AG04449 (cell line): ENCODE data around the gene AIRE.

Source experiments
- CTCF ChIA-PET: fragments of 350-600 bp; formaldehyde crosslinking; extraction: SDS; loops from one replicate; lab custom pipeline; 2021; ENCODE audit warnings: antibody characterized with exemption; lab: Yijun Ruan, JAX
- POLR2A ChIA-PET: fragments of 400-600, 350-600 bp; formaldehyde crosslinking; extraction: SDS; loops from one replicate; lab custom pipeline; 2020; ENCODE audit warnings: antibody characterized with exemption, inconsistent platforms; lab: Yijun Ruan, JAX
- DNase-seq: peaks from one replicate; pipeline ENCODE4 v3.0.0-alpha.2; 2010; ENCODE audit warnings: low read depth, low spot score
- H3K4me3 ChIP-seq: 2 replicates; pipeline ENCODE4 v1.5.1; 2011; ENCODE audit warnings: low read depth, mild to moderate bottlenecking, control low read depth, low read length
- TF ChIP-seq, protein P1 (sequence below): IDR thresholded peaks from one replicate; pipeline ENCODE4 v1.5.1; 2011; ENCODE audit warnings: mild to moderate bottlenecking, moderate library complexity, low read length, control low read depth, inconsistent platforms; ENCODE audit not compliant: insufficient read depth; ENCODE audit errors: missing control alignments

Gene AIRE

DNA sequence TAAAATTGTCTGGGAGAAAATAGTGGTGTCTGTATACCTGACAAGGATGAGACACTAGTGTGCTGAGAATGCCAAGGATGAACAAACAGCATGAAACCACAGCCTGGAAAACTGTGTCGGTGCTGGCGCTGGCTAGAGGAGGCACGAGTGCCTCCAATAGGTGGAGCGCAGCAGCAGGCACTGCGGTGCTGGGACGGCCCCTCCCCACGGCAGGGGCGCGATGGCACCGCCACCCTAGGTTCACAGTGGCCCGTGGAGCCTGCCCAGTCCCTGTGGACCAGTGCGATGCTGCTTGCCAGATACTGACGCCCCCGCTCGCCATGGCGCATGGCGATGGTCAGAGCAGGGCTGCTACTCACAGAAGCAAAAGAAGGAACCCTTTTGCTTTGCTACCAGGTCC, 46.7 kb downstream of the AIRE start:
- POLR2A ChIA-PET, result no interaction called here

DNA sequence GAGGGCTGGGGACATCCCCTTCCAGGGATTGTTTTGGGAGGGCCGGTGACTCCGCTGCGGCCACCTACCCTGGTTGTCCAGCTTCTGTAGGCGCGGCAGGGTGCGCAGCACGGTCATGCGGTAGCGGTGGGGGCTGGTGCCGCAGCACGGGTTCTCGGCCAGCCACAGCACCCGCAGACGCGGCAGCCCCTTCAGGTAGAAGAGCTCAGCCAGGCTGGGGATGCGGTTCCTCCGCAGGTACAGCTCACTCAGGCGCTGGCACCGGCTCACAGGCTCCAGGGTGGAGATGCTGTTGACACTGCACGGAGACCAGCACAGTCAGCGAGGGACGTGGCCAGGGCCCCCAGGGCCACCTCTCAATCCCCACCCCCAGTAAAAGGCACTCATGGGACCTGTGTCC, 47.3 kb downstream of the AIRE start:
- no peak overlapping the region for H3K4me3 ChIP-seq
- no peak for DNase-seq
- ChIA-PET CTCF (no interaction called here), POLR2A (no interaction called here)
- TF ChIP-seq, protein P1, sequence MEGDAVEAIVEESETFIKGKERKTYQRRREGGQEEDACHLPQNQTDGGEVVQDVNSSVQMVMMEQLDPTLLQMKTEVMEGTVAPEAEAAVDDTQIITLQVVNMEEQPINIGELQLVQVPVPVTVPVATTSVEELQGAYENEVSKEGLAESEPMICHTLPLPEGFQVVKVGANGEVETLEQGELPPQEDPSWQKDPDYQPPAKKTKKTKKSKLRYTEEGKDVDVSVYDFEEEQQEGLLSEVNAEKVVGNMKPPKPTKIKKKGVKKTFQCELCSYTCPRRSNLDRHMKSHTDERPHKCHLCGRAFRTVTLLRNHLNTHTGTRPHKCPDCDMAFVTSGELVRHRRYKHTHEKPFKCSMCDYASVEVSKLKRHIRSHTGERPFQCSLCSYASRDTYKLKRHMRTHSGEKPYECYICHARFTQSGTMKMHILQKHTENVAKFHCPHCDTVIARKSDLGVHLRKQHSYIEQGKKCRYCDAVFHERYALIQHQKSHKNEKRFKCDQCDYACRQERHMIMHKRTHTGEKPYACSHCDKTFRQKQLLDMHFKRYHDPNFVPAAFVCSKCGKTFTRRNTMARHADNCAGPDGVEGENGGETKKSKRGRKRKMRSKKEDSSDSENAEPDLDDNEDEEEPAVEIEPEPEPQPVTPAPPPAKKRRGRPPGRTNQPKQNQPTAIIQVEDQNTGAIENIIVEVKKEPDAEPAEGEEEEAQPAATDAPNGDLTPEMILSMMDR, result no peak

More for the DNA sequence above, 46.7 kb downstream of the AIRE start:
- CTCF ChIA-PET, result no interaction called here
- H3K4me3 ChIP-seq, result no peak overlapping the region
- DNase-seq, result no peak
- TF ChIP-seq, protein P1, result no peak

DNA sequence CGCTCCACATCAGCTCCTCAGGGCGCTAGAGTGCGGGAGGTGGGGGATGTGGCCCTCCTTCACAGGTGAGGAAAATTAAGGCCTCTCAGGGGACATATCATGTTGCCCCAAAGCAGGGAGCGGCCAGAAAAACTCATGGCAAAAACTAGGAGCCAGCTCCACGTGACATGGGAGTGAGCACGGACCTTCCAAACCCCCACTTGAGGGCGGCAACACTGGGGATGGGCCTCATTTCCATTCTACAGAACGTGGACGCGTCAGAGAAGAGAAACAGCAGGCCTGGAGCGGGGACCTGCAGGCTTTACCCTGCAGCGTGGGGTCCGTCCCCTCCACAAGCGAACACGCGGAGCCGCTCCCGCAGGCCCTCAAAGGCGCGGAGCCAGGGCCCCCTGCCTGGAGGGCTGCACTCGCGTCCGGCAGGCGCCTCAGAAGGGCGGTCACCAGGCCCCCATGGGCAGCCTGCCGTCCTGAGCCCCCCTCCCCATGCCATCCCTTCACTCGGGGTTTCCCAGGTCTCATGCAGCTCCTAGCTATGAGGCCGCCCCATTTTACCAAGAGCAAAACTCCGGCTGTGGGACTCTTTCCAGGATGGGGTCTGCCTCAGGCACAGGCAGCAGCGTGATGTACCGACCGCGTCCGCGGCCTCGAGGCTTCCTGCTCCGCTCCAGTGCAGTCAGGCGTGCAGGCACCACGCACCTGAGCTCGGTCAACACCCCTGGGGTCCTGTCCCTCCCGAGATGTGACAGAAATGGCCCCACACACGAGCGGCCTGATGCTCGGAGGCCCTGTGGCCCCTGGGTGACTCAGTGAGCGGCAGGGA, 48.0 kb downstream of the AIRE start:
- POLR2A ChIA-PET, result interaction anchor here (1.0 kb wide), 1 partner anchor 15 kb away, joined by 4 read pairs; no protein-coding TSS in a partner anchor
- TF ChIP-seq, protein P1, result no peak
- DNase-seq, result no peak
- H3K4me3 ChIP-seq, result no peak overlapping the region
- CTCF ChIA-PET, result no interaction called here

DNA sequence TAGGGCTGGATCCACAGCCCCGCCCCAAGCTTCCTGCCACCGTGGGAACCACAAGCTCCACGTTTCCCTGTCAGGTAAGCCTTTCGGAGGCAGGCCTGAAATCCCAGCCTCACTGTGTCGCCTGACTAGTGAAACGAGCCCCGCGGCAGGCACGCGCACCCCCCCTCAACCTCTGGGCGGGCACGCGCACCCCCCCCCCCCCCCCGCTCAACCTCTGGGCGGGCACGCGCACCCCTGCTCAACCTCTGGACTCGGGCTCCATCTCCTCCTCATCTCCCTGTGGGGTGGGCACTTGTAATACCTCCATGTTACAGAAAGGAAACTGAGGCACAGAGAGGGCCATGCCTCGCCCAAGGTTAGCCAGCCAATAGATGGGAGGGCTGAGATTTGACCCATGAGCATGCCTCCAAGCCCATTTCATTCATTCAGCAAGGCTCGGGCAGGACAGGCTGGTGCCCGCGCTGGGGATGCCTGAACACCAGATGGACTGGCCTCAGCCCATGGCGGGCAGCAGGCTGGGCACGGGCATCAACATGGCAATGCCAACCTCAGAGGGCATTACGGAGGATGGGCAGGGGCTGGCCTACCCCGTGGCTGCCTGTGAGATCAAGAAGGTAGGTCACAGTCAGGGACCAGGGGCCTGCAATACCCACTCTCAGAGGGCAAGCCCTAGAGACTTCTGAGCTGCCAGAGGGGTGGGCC, 48.8 kb downstream of the AIRE start:
- no peak overlapping the region for H3K4me3 ChIP-seq
- CTCF ChIA-PET, result no interaction called here
- TF ChIP-seq, protein P1, result no peak
- POLR2A ChIA-PET, result interaction anchor here (1.0 kb wide), 1 partner anchor 16 kb away, joined by 4 read pairs; no protein-coding TSS in a partner anchor
- no peak for DNase-seq

DNA sequence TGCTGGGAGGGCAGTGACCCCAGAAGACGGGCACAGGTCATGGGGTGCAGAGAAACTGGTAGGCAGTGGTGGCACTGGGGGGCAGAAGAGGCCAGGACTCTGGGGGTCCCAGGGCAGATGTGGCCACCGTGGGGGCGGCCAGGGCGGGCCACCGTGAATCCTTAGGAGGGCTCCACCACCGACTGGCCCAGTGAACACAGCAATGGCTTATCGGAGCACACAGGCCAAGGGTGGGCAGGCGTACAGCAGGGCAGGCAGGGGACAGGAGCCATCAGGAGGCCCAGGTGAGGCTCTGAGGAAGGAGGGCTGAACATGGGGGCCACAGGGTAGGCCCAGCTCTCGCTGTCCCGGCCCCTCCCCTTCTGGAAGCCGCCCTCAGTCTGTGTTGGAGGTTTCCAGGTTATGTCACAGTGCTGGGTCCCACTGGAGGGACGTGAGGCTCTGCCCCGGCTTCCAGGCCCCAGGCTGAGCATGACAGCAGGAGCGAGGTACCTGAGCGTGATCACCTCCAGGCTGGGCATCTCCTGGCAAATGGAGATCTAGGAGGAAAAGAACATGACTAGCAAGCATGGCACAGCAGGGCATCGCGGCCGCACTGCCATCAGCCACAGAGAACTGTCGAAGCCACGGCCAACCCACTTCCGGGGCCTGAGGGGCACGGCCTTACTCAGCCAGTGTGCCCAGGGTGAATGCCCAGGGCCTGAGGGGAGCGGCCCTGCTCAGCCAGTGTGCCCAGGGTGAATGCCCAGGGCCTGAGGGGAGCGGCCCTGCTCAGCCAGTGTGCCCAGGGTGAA, 49.8 kb downstream of the AIRE start:
- CTCF ChIA-PET, result no interaction called here
- DNase-seq, result no peak
- TF ChIP-seq, protein P1, result no peak
- POLR2A ChIA-PET, result no interaction called here
- no peak overlapping the region for H3K4me3 ChIP-seq
